GM12892 (cell line): ENCODE results near the gene CYP4F2.
"Not testable (repeated sequence)": the region's sequence is repeated elsewhere in the genome, so short reads cannot be mapped to it uniquely, and the experiment has no call there.

Source experiments
- POLR2A ChIP-seq: IDR thresholded peaks from 2 replicates; pipeline ENCODE4 v1.6.1; 2011; ENCODE audit warnings: low read depth, low read length, control low read depth
- POLR2AphosphoS5 ChIP-seq: IDR thresholded peaks from 2 replicates; pipeline ENCODE4 v1.6.1; 2011; ENCODE audit warnings: low read depth, low read length, control low read depth

GRCh38 chr19:15835565-15836329, 62.1 kb downstream of the CYP4F2 start:
- TF ChIP-seq POLR2AphosphoS5, POLR2A: not testable (repeated sequence)
